Activated CD4-positive, alpha-beta T cell treated with anti-CD3 and anti-CD28 coated beads, Interleukin-2, amount 50 U/mL, for 1 hour (primary cell): ENCODE data around the gene DDIT4.
"Not testable (repeated sequence)": the region's sequence is repeated elsewhere in the genome, so short reads cannot be mapped to it uniquely, and the experiment has no call there.

ENCODE experiments used
- DNase-seq: peaks from one replicate; pipeline ENCODE4 v3.0.0-alpha.2; 2020

Gene DDIT4

DNA sequence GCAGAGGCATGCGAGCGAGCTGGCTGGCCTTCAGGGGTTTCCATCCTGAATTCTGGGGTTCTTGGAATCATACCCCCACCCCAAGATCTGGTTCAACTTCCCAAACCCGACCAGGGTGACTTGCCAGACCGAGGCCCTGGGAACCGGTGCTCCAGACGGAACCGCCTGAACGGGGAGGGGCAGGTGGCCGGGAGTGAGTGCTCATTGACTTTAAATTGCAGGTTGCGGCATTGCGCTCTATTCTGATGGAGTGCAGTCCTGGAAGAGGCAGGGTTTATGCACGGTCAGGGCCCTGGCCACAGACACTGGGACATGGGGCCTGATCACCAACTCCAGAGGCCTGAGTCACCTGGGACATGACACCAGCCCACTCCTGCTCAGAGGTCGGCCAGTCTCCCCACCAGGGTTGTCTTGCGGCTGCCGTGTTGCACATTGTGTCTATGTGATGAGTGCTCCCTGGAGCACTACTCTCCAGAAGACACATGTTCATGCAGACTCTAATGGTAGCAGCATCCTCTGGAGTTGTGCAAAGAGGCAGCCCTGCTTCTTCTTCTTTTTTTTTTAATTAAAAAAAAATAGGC is 5.8 kb upstream of the DDIT4 start:
- no peak for DNase-seq

DNA sequence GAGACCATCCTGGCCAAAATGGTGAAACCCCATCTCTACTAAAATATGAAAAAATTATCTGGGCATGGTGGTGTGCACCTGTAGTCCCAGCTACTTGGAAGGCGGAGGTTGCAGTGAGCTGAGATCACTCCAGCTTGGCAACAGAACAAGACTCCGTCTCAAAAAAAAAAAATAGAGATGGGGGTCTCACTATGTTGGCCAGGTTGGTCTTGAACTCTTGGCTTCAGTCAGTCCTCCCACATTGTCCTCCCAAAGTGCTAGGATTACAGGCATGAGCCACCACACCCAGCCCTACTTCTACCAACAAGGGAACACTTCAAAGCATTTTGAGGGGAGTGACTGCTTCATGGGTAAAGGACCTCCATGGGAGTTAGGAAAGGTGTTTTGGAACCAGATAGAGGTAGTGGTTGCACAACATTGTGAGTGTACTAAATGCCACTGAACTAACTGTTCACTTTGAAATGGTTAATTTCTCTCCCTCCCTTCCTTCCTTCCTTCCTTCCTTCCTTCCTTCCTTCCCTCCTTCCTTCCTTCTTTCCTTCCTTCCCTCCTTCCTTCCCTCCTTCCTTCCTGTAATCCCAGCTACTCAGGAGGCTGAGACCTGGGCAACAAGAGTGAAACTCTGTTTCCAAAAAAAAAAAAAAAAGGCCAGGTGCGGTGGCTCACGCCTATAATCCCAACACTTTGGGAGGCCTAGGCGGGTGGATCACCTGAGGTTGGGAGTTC is 5.1 kb upstream of the DDIT4 start:
- not testable (repeated sequence) for DNase-seq

DNA sequence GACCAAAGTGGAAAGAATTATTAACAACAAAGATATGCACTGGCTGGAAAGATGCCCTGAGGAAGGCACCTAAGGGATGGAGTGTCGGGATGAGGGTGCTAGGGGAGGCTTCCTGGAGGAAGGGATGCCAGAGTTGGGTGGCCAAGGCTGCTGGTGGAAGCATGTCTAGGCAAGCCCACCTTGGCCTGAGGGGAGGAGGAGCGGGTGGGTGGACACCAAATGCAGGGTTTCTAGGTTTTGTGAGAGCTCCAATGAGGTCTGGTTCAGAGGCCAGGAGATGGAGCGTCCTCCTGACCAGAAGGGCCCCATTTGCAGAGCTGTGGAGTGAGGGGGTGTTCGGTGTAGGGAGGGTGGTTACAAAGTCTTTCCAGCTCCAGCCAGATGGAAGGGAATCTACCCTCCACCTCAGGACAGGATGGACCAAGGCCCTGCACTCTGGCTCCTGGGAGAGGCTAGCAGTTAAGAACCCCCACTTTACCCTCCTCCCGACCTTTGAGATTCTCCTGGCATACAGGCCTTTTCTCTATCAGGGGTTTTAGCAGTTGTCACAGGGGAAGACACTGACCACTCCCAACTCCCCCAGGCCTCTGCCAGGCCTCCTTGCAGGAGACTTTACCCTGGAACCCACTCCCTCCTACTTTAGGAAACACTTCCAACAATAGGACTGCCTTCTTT is 3.0 kb upstream of the DDIT4 start:
- no peak for DNase-seq

DNA sequence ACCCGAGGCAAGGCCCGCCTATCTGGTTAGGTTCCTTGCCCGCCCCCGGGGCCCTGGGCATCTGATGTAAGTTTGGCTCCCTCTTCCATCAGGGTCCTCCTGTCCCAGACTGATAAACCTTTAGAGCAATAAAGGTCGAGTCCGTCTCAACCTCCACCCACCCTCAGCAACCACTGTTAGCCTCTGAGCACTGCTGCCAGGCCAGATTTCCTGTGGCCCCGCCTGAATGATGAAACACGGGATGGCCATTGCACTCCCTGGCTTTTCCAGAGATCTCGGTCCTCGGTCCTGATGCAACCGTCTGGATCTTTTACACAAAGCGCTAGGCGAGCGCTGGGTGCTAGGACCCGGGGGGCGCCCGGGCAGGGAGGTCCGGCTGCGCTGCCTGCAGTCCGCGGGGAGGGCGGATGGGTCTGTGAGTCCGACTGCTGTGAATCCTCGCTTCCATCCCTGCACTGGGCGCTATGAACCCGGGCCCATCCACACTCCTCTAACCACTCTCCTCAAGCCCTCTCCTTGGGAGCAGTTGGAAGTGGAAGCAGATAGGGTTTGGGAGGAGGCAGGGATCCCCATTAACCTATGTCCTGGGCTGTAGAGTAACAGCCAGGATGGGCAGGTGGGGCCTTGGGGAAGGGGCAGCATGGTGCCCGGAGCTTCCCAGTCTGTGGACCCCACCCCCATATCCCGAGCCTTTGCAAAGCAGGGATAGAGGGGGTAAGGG is 875 bp upstream of the DDIT4 start:
- DNase-seq, result no peak

DNA sequence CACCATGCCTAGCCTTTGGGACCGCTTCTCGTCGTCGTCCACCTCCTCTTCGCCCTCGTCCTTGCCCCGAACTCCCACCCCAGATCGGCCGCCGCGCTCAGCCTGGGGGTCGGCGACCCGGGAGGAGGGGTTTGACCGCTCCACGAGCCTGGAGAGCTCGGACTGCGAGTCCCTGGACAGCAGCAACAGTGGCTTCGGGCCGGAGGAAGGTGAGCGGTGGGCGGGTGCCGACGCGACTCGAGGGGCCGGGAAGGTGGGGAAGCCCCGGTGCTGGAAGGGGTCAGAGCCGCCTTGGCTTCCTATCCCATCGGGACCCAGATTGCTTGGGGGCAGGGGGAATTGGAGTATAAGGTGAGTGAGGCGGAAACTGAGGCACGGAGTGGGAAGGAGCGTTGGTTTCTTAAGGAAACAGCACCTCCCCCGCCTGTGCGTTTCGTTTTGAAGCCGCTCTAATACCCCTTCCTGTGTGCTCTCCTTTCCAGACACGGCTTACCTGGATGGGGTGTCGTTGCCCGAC is 547 bp downstream of the DDIT4 start:
- no peak for DNase-seq

DNA sequence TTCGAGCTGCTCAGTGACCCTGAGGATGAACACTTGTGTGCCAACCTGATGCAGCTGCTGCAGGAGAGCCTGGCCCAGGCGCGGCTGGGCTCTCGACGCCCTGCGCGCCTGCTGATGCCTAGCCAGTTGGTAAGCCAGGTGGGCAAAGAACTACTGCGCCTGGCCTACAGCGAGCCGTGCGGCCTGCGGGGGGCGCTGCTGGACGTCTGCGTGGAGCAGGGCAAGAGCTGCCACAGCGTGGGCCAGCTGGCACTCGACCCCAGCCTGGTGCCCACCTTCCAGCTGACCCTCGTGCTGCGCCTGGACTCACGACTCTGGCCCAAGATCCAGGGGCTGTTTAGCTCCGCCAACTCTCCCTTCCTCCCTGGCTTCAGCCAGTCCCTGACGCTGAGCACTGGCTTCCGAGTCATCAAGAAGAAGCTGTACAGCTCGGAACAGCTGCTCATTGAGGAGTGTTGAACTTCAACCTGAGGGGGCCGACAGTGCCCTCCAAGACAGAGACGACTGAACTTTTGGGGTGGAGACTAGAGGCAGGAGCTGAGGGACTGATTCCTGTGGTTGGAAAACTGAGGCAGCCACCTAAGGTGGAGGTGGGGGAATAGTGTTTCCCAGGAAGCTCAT is 1.1 kb downstream of the DDIT4 start:
- peak; percentile 73 for DNase-seq

DNA sequence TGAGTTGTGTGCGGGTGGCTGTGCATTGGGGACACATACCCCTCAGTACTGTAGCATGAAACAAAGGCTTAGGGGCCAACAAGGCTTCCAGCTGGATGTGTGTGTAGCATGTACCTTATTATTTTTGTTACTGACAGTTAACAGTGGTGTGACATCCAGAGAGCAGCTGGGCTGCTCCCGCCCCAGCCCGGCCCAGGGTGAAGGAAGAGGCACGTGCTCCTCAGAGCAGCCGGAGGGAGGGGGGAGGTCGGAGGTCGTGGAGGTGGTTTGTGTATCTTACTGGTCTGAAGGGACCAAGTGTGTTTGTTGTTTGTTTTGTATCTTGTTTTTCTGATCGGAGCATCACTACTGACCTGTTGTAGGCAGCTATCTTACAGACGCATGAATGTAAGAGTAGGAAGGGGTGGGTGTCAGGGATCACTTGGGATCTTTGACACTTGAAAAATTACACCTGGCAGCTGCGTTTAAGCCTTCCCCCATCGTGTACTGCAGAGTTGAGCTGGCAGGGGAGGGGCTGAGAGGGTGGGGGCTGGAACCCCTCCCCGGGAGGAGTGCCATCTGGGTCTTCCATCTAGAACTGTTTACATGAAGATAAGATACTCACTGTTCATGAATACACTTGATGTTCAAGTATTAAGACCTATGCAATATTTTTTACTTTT is 1.8 kb downstream of the DDIT4 start:
- DNase-seq, result no peak

DNA sequence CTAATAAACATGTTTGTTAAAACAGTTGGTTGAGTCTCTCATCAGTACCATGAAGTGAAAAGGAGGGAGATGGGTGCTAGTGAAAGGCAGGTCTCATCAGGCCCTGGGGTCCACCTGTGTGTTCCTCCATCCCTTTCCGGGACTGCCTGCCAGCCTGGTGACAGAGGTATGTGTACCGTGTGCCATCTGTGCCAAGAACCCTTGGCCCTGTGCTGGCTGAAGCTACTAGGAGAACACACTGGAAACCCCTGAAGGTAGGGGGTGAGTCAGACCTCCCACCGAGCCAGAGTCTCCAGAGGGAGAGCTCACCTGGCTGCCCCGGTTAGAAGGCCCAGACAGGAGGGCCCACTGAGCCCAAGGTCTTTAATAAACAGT is 2.3 kb downstream of the DDIT4 start:
- no peak for DNase-seq

DNA sequence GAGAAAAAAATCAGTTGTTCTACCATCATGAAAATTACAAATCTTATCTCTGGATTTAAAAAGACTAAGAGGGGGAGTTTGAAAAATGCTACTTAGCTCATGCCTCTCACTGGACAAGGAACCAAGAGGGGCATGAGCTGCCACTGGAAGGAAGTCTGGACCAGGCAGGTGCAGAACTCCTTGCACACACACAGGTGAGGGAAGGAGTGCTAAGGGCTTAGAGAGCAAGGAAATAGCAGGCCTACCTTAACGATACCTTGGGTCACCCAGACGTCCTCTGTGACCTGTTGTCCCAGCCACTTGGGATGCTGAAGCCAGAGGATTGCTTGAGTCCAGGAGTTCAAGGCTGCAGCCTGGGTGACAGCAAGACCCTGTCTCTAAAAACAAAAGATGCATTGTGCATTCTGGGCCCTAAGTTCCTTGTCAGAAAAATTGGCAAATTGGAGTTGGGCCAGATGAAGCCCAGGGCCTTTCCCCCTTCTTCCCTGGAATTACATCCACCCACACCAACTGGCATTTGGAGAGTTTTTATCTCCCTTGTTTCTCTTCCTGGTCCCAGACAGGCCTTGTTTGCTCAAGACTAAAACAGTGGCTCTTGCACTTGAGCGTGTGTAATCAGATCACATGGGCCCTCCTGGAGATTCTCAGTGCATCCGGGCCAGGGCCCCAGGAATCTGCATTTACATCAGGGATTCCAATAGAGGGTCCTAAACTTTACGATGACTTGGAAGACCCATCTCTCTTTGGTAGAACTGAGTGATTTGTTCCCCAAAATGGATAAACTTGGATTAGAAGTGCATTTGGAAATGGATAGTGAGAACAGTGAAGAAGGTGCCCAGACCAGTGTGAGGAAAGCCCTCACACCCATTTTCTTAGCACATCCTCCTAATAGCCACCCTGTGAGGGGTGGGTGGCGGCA is 3.0 kb downstream of the DDIT4 start:
- no peak for DNase-seq

DNA sequence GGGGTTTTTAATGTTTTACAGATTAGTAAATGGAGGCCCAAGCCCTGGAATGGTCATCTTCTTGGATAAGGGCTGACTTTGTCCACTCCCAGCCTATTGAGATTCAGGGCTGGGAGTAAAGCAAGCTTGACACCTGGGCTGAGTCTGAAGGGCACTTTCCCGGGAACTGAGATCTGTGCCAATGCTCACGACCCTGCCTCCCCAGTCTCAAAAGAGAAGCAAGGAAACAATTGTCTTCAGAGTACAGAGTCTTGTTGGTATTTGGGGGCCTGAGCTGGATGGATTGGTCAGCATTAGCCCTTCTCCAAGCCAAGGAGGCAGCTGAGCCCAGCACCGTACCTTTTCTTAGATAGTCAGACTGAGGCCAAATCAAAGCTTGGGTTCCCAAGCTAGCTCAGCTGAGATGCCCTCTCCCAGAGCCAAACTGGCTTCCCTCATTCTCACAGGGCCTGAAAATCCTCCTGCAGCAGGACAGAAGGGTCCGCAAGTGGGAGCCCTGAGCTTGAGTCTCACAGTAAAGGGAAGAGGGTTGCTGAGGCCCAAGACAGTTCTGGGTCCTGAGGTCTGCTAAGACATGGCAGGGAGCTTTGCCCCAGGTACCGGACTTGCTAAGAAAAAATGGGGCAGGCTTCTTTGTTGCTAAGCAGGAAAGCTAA is 3.7 kb downstream of the DDIT4 start:
- DNase-seq, result no peak

DNA sequence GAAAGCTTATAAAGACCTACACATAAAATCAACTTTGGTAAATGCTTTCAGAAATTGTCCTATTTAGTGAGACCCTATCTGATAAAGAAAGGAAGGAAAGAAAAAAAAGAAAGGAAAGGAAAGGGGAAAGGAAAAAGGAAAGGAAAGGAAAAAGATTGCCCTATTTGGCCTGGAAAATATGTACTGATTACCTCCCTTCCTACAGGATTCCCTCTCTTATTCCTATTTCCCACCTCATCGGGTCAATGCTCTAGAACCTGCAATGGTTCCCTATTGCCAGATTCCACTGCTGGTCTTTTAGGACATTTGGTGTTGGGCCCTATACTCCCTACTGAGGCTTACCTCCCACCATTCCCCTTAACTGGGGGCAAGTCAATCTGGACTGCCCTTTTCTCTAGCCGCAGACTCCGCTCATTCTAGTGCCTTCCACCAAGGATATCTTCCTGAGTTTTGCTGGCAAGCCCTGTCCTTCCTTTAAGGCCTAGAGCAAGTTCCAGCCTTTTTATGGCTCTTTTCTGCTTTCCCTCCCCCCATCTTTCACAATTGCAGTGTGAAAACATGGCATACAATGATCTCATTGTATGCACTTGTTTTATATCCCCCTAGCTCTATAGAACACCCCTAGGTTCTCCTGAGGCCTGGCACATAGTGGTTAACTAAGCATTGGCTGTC is 4.4 kb downstream of the DDIT4 start:
- DNase-seq, result no peak

DNA sequence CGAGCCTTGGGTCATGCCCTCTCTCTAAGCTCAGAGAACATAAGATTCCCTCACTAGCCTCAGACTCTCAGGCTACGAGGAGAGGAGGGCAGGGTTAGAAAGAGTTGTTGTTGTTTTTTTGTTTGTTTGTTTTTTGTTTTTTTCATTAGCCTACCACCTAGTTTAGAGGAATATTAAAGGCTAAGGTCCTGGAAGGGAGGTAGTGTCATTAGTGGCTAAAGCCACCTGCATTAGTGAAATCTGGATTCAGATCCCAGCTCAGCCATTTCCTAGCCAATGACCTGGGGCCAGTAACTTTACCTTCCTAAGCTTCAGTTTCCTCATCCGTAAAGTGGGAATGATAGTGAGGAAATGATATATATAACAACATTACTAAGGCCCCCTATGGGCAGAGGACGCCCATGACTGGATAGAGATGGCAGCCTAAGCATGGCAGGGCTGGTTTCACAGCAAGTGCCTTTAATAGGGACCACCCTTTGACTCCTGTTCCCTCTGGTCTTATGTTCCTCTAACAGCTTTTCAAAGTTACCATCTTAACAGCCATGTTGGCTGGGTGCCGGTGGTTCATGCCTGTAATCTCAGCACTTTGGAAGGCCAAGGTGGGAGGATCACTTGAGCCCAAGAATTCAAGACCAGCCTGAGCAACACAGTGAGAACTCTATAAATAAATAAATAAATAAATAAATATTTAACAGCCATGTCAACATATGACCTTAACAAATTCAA is 5.1 kb downstream of the DDIT4 start:
- DNase-seq, result no peak

DNA sequence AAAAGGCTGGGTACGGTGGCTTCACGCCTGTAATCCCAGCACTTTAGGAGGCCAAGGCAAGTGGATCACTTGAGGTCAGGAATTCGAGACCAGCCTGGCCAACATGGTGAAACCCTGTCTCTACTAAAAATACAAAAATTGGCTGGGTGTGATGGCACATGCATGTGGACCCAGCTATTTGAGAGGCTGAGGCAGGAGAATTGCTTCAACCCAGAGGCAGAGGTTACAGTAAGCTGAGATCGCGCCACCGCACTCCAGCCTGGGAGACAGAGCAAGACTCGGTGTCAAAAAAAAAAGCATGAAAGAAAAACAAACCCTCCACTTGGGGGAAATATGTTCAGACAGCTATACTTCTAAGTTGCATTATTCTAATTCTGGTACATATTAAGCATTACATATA is 5.9 kb downstream of the DDIT4 start:
- DNase-seq, result not testable (repeated sequence)

DNA sequence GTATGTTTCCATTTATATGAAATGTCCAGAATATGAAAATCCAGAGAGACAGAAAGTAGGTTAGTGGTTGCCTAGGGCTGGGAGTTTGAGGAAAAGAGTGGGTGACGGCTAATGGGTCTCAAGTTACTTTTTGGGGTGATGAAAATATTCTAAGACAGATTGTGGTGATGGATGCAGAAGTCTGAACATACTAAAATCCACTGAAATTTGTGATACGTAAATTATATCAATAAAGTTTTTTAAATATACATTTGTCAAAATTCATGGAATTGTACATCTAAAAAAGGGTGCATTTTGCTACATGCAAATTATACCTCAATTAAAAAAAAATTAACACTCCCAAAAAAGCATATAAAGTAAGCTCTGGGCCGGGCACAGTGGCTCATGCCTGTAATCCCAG is 9.4 kb downstream of the DDIT4 start:
- DNase-seq, result no peak

DNA sequence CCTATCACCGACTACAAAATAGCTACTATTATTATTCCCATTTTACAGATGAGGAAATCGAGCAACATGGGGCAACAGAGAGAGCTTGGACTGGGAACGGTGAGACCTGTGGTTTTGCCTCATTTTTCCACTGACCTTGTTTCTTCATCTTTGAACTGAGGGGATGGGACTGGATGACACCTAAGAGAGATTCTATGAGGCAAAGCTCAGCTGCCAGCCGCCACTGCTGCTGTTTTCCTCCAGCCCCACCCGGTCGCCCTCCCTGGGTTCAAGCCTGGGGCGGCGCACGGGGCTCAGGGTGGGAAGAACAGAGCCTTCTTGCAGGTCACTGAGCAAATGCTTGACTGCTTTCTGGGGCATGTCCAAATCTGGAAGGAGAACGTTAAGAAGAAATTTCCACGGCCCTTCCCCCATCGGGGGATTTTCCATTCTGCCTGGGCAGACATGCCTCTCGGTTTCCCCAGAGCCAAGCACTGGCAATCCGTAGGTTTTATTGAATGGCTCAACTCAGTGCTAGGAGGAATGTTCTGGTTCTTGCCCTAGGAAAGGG is 12.3 kb downstream of the DDIT4 start:
- no peak for DNase-seq

DNA sequence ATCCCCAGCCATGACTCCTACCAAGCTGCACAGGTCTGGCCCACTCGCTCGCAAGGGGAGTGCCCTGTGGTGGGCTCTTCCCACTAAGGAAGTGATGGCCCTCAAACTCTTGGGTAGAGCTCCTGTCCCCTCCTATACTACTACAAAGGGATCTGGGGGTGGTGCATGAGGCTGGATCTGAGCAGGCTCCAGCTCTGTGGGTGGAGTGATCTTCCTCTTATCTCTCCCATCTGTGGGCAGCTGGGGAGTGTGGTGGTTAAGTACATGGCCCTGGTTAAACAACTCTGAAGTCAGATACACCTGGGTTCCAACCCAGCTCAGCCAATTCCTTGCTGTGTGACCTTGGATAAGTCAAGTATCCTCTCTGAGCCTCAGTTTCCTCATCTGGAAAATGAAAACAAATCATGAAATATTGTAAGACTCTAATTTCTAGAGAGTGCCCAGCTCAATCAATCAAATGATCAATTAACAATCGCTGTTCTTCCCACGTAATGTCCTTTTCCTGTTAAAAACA is 17.4 kb downstream of the DDIT4 start:
- no peak for DNase-seq

DNA sequence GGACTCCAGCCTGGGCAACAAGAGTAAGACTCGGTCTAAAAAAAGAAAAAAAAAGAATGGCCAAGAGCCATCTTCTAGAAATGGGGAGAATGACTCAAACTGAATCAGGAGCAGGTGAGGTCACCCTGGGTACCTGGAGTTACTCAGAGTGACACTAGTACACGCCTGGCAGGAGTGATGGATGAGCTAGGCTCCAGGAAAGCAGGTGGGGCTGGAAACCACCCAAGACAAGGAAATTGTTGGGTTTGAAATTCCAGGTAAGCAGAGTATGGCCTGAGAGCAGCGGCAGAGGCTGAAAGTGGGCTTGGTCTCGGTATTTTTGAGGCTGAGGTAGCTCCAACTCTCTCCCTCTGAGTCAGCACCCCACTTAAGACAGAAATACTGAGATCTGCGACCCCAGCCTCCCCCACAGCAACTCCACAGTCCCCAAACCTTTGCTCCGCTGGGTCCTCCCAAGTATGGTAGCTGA is 18.5 kb downstream of the DDIT4 start:
- DNase-seq, result no peak

DNA sequence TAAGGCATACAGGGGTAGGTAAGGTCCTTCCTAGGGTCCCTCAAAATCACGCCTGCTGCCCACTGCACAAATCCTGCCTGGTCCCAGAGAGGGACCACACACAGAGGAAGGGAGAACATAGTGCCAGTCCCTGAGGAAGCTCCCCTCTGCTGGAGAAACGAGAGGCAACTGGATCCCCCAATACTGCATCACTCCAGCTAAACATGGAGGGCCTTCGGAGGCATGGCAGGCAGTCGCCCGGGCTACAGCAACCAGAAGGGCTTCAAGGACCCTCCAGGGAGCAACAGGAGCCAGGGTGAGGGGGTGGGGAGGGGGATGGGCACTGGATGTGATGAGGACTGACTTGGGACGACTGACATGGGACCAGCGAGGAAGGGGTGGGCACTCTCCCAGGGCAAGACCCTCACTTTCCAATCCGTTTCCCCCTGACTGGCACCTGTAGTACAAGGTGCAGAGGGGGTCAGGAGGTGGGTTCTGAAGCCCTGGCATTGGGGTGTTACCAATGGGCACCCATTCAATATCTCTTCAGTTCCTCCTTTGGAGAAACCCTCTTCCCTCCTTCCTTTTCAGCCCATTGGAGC is 21.7 kb downstream of the DDIT4 start:
- DNase-seq, result no peak
